HG02885 (cell line): ENCODE measurements around the gene PHTF1.
"Not testable (repeated sequence)": the region's sequence is repeated elsewhere in the genome, so short reads cannot be mapped to it uniquely, and the experiment has no call there.

Experiments
- ATAC-seq: cut with Tn5 transposase; IDR thresholded peaks from one replicate; pipeline ENCODE4 v1.9.1; 2021; ENCODE audit warnings: mild to moderate bottlenecking; ENCODE audit not compliant: unreplicated experiment, poor library complexity

PHTF1 gene

GRCh38 chr1:113780374-113781146, 21.3 kb upstream of the PHTF1 start:
- peak; percentile 55 for ATAC-seq

GRCh38 chr1:113779542-113779941, 20.3 kb upstream of the PHTF1 start:
- no peak for ATAC-seq

GRCh38 chr1:113777561-113777960, 18.3 kb upstream of the PHTF1 start:
- ATAC-seq: no peak

GRCh38 chr1:113770031-113770430, 10.7 kb upstream of the PHTF1 start:
- ATAC-seq: no peak

- ATAC-seq: no peak
Observed at GRCh38 chr1:113769601-113769970, 10.3 kb upstream of the PHTF1 start.

DNA sequence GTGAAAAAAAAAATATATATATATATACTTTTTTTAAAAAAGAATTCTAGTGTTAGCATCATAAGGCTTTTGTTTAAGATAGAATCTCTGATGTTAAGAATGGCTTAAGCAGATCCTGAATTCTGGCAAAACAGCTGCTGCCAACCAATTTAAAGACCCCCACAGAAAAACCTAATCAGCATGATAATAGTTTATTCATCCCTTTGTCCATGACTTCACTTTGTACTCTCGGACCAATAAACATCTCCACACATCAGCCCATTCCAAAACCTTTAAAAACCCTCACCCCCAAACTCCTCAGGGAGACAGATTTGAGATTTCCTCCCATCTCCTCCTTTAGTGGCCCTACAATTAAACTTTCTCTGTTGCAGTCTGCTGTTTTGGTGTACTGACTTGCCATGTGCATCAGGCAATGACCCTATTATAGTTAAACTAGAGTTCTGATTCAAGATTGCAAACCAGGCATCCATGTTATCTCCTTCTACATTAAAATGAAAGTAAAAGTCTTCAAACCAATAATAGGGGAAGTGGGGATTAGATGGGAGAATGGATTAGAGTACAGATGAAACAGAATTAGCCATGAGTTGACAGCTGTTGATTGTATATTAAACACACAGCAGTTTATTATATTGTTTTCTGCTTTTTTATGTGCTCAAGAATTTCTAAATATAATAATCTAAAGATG, 9.8 kb upstream of the PHTF1 start:
- no peak for ATAC-seq

DNA sequence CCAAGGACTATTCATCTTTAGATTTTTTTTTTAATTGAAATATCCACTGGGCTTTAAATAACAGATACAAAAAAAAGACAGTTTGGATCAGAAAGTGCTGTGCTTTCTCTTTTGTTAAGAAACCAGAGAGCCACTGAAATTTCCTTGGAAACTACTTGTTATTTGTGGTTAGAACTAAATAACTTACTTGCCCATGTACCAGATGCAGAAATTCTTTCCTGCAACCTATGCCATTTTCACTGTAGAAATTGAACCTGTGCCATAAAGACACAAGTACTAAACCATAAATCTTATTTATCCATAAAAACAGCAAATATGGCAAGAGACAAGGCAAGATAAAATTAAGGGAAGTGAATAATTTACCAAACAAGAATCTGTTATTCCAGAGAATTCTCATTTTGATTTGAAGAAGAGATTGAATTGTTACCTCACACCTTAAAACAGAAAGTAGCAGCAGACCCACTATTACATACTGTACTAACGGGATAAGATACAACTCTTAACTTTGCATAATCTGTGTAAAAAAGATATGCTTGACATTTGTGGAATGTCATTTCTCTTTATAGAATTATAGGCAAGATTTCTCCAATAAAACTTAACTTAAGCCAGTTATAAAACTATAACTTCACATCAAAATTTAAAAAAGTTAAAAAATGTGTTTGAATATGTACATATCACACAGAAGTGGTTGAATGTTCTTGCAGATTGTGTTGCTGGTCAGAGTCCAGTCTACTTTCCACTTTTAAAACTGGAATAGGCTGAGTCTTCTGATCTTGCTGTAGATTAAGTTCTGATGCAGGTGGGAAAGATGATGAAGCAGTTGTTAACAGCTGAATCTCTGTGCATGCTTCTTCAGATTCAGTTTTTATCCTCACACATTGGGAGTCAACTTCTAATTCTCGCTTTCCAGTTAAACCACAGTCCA, 6.3 kb upstream of the PHTF1 start:
- no peak for ATAC-seq

GRCh38 chr1:113763661-113764060, 4.4 kb upstream of the PHTF1 start:
- no peak for ATAC-seq

DNA sequence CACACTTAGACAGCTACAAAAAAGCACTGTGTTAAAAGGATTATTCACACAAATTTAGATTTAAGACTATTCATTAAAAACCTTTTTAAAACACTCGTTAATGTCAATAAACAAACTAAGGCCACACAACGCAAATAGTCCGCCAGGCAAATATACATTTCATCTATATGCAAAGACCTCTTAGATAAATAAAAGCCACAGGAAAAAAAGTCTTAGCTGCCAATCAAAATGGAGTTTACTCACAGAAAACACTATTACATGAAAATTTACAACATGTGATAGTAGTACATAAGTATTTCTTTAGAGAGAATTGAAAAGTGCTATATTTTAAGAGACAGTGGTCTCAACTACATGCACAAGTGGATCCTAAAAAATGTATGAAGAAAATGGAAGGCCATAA, 2.7 kb upstream of the PHTF1 start:
- no peak for ATAC-seq

DNA sequence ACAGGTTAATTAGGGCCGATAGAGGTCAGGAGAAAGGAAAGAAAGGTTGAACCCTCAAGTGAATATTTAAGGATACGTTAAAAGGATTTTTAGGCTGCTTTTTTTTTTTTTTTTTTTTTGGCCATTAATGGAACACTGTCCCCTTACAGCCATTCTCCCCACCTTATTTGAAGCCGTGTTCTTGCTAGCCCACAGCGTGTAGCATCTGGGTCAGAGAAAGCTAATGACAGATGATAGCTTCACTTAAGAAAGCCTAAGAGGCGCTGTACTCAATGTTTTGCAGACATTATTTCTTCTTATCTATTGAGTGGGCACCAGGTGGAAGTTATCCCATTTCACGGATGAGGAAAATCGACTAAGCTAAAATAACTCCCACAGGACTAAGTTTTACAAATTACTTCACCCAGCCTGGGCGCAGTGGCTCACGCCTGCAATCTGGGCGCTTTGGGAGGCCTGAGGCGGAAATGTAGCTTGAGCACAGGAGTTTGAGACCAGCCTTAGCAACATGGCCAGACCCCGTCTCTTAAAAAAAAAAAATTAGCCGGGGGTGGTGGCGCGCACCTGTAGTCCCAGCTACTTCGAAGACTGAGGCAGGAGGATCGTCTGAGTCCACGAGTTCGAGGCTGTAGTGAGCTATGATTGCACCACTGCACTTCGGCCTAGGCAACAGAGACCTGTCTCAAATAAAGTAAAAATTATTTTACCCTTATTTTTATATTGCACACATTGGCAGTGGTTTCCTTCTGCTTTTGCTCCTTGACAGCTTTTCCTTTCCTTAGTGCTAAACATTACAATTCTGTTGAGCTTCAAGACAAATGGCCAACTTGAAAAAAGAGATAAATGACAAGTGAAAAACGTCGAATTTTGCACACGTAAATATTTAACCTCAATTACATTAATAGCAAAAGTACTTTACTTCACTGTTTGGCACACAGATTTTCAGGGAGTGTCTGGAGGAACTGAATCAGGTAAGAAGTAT, 1.1 kb upstream of the PHTF1 start:
- no peak for ATAC-seq

DNA sequence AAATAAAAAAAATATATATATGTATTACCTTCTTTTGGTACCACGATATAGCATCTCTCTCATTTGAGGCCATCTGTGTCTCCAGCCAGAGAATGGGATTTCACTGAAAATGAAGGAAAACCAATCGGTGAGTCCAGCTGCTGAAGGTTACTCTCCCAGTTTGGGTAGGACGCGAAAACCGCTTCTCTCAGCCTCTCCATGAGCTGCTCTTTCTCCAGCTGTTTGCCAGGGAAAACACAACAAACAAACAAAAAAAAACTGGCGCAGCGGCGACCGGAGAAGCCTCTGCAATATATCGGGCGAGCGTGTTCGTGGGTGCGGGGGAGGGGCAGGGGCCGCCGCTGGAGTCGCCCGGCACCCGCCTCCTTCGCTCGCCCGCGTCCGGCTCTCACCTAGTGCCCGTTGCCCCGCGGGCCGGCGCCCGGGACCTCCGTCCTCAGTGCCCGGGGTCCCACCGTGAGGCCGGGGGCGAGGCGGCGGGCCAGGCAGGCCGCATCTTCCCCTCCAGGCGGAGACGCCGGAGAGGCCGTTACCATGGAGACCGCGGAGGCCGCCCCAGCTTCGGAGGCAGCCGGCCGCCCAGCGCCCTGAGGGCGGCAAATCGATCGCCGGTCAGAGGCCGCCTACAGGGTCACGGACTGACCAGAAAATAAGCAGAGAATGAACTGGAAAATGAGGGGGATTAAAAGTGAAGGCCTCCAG, 504 bp downstream of the PHTF1 start:
- ATAC-seq: peak; percentile 69

- no peak for ATAC-seq
Observed at GRCh38 chr1:113756461-113756860, 2.8 kb downstream of the PHTF1 start.

GRCh38 chr1:113753333-113753732, 6.0 kb downstream of the PHTF1 start:
- ATAC-seq: not testable (repeated sequence)

DNA sequence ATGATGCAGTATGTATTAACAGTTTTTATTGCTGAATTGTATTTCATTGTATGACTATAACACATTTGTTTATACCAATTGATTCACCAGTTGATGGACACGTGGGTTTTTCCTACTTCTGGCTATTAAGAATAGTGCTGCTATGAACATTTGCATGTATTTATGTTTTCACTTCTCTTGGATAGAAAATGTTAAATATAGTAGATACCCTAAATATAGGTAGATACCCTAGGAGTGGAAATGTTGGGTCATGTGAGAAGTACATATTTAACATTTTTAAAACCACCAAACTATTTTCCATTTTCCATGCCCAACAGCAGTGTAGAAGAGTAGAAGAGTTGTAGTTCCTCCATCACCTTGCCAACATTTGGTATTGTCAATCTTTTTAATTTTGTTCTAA, 7.8 kb downstream of the PHTF1 start:
- no peak for ATAC-seq

DNA sequence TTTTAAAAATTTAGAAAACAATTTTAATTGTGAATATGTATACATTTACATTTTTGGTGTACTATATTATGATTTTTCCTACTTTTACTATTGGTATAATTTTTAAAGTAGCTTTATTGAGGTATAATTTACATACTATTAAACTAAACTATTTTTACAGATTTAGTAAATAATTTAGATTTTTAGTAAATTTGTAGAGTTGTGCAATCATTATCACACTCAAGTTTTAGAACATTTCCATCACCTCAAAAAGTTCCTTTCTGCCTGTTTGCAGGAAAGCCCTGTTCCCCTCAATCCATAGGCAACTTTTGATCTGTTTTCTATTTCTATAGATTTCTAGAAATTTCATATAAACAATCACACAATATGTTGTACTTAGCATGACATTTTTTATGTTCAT, 8.2 kb downstream of the PHTF1 start:
- no peak for ATAC-seq

DNA sequence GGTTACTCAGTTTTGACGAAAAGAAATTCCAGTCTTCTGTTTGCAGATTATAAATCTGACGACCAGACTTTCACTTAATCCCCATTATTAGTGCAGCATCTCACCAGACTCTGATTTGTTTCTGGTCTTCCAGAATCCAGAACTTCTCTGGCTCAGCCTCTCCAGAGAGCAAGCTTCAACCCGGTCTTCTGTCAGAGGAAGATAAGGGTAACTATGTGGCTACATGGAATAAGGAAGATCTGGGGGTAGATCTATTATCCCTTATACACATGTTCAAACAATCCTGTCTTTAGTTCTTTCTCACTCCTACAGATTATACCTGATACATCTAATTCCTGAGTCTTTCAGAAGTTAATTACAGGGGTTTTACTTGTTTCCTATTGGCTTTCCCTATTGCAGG, 9.9 kb downstream of the PHTF1 start:
- ATAC-seq: no peak

- ATAC-seq: no peak
Observed at GRCh38 chr1:113747376-113747775, 11.9 kb downstream of the PHTF1 start.

- ATAC-seq: no peak
Observed at GRCh38 chr1:113745425-113745824, 13.9 kb downstream of the PHTF1 start.

DNA sequence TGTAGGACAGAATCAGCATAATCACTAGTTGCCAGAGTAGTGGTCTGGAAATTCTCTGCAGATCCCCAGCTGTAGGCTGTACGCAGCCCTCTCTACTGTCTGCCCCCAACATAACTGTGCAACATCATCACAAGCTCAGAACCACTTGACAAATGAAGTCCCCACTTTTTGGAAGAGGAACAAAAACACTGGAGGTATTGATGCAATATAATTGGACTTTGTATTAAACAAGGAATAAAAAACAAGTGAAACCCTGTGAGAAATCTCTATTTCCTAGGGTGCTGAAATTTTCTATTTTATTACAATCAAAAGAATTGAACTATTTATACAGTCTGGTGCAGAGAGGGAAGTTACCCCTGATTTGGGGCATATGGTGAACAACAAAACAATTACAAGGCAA, 15.2 kb downstream of the PHTF1 start:
- no peak for ATAC-seq
